ENCODE results near the gene ORC5.

- TF ChIP-seq CTCF (IDR thresholded peaks at IDR 0.05; ENCODE audit: insufficient read depth, low read length, poor library complexity, severe bottlenecking) (no peak), EZH2phosphoT487 (conservative IDR thresholded peaks at IDR 0.05; ENCODE audit: low read length) (no peak)
Observed at GRCh38 chr7:104207348-104207730, 474 bp downstream of the ORC5 start.

All from SU-DHL-6 (cell line).